Stimulated activated CD4-positive, alpha-beta T cell treated with anti-CD3 and anti-CD28 coated beads, Interleukin-1b, Interleukin-23, amount 100 ng/mL, for 1 hour (primary cell): ENCODE measurements around the gene APBB2.
"Not testable (repeated sequence)": the region's sequence is repeated elsewhere in the genome, so short reads cannot be mapped to it uniquely, and the experiment has no call there.

Source experiments
- DNase-seq, 2 donors: peaks; one replicate each; pipeline ENCODE4 v3.0.0-alpha.2; 2020; ENCODE audit warnings: low read depth in 2 of 2

APBB2 gene

DNA sequence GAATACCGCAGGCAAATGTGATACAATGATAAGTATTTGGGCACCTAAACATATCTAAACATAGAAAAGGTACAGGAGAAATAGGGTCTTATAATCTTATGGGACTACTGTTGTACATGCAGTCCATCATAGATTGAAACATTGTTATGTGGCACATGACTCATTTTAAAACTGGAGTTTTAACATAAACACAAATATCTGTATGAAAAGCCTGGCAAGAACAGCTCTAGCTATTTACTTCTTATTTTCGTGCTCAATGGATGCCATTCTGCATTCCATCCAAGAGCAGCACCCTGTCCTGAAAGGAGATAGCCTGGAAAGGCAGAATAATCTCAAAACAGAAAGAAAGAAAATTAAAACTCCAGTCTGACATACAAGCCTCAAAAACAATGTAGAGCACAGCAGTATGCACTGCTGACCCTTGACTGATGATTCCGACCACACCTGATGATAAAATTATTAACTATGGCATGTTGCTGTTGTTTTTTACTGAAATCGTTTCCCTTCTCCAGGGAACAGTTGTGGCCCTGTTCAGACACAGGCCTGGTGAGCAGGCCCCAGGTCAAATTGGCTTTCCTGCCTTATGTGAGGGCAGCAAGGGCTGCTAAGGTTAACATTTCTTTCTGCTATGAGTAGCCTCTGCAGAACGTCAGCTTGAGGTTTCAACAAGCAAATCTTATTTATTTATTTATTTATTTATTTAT is 152.7 kb downstream of the APBB2 start:
- DNase-seq: no peak

DNA sequence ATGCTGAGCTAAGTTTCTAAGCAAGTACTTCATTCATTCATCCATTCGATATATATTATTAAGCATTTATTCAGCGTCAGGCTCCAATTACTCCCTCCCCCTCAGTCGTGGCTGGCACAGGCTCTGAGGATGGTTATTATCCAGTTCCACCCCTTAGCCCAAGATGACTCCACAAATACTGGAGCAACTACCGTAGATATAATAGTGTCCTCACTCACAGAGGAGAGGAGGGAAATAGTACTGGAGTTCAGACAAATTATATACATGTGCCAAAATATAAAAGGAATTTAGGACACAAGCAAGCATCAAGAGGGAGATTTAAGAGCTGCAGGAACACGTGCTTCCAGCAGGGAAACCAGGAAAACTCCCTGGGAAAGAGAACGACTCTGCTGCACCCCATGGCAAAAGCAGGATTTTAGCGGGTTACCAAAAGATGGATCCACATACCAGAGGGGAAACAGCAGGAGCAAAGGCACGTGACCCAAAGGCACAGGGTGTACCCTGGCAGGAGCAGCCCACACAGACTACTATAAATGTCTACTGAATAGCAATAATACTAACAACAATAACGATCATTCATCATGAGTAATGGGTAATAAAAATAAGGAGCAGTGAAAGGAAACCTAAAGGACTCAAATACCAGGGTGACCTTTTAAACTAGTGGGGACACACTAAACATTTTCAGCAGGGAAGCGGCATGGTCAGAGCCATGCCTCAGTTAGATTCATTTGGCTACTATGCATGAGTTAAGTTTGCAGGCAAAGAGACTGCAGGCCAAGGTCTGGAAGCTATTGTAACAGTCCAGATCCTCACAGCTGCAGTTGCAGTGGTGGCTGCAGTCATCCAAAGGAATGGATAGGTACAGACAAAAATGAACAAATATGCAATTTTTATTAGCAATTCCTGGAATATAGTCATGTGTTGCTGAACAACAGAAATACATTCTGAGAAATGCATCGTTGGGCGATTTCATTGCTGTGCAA is 153.7 kb downstream of the APBB2 start:
- DNase-seq: no peak

- DNase-seq: not testable (repeated sequence)
These were observed 154.9 kb downstream of the APBB2 start for GRCh38 chr4:41059411-41059810.

GRCh38 chr4:41058426-41058825 is 155.9 kb downstream of the APBB2 start:
- DNase-seq: no peak

DNA sequence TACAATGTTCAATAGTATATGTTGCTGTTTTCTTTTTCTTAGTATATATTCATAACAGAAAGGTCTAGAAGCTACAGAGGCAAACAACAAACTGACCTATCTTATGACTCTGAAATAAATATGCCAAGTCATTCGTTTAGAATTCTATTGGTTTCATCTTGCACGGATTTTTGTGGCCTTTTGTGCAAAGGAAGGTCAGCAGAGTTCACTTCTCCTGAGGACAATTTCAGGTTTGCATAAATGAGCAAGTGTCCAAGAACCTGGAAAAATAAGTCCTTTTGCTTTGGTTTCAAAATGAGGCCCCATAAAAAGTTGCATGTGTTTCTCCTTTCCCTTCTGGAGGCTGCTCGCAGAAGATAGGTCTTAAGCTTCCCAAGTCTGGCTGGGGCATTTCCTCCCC is 156.9 kb downstream of the APBB2 start:
- no peak for DNase-seq

DNA sequence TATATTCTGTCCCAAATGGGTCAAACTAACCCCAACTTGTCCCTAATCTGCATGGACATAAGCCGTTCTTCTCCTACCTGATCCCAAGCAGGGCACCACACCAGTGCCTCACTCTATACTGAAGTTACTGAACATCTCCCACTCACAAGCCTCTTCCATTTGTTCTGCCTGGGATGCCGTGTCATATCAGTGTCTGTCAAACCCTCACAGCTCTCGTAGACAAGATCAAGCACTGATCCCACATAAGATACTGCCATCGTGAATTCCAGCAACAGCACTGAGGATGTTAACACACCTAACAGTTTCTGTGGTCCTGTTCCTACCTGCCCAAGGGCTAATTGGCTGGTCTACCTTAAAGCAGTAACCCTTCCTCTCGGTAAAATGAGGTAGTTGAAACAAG is 162.1 kb downstream of the APBB2 start:
- no peak for DNase-seq

DNA sequence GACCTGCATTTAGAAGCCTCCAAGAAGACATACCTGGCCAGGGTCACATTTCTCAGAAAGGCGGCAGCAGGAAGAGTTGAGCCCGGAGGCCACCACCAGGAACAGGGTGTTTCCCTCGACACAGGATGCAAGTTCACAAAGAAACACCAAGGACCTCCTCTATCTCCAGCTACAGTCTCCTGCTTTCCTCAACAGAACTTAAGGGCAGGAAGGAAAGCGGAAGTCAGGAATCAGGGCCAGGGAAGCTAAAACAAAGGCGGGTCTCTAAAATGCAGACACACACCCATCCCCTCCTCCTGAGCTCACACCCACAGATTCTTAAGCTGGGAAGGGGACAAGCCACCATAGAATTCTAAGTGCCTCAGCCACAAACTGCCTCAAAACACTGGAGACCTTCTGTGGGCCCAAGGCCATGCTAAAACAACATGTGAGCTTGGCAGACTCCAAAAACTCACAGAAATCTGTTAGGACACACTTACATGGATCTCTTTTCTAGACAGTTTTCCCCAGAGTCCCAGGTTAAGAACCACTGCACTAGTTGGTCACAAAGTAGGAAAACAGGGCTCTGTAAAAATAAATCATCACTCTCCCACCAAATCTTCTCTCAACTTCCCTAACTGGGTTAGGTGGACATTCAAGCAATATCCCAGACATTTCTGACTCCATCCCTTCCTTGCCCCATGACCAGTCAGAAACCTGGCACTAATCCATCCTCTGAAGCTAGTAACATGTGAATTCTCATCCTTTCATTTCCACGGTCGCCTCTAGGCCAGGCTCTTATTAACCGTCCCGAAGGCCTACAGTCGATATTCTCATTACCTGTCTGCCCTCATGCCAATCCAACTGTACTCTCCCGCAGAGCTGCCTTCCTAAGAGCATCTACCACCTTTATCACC is 163.2 kb downstream of the APBB2 start:
- DNase-seq: no peak

DNA sequence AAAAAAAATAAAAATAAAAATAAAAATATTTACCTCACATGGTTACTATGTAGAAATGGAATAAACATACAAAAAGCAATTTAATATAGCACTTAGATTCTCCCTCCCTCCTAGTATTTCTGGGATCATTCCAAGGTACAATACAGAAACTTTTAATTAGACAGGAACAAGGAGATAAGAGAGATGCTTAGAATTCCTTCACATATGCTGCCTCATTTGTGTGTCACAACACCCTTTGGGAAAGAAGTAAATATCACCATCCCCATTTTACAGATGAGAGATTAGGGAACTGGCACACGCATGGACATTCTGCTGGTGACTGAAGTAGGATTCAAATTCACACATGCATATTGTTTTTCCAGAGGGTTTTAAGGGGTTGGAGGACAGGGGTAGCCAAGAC is 164.2 kb downstream of the APBB2 start:
- no peak for DNase-seq

GRCh38 chr4:41049176-41049575 is 165.2 kb downstream of the APBB2 start:
- DNase-seq: not testable (repeated sequence)

GRCh38 chr4:41044791-41045190 is 169.6 kb downstream of the APBB2 start:
- no peak for DNase-seq

- no peak for DNase-seq
These were observed 170.2 kb downstream of the APBB2 start for GRCh38 chr4:41044165-41044564.

DNA sequence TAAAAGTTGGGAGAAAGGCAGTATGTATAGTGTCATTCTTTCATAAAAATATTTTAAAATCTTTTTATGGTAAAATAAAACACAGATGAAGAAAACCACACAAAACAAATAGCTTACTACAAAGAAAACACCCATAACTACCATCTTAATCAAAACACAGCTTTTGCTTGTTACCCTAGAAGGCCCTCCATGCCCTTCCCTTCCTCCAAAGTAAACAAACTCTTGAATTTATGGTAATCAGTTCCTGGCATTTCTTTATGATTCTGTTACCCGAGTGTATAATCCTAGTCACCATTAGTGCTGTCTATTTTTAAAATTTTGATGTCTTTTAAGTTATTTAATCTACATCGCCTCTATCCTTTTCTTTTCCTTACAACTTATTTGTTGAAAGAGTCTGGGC is 170.9 kb downstream of the APBB2 start:
- DNase-seq: no peak

DNA sequence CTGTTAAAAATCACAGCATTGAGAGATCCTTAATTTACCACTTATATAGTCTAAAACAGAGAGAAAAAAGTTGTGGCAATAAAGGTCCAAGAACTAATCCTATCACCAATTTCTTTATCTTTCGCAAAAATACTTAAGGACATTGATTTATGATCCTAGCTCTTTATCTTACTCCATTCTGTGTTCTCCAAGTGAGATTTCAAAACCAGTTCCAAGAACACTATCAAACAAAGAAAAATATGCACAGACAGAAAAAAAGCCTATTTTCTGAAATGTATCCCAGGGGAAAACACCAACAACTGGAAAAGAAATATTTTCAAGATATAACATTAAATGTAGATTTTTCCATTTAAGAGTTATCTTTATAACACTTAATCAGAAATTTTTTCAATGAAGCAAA is 172.8 kb downstream of the APBB2 start:
- no peak for DNase-seq

DNA sequence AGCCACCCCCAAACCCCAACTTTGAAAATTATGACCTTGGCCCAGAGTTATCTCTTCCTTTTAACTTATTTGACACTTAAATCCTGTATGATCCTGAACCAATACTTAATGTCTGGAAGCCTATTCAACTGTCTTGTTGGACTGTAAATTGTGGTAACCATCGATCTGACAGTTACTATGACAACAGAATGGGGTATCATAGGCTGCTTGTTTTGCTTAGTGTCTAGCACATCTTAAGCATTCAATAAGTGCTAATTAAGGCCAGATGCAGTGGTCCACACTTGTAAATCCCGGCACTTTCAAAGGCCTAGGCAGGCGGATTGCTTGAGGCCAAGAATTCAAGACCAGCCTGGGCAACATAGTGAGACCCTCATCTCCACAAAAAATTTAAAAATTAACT is 175.0 kb downstream of the APBB2 start:
- no peak for DNase-seq

GRCh38 chr4:41038304-41038703 is 176.0 kb downstream of the APBB2 start:
- no peak for DNase-seq

DNA sequence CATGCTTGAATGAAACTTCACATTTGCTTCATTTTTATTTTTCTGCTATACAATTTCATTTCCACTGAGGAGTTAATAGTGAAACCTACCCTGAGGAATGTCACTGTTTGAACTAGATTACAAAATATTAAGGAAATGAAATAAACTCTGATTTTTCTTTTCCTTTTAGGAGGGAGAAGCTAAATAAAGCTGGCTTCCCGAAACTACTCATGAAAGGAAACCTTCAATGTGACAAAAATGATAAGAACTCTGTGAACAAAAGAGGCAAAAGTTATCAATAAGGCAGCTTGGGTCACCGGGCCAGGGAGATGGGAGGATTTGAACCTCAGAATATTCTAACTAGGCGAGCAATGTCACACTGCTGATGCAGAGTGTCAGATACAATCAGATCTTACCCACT is 185.2 kb downstream of the APBB2 start:
- no peak for DNase-seq

- no peak for DNase-seq
These were observed 185.8 kb downstream of the APBB2 start for GRCh38 chr4:41028392-41029076.

- DNase-seq: no peak
These were observed 187.4 kb downstream of the APBB2 start for GRCh38 chr4:41026971-41027370.

DNA sequence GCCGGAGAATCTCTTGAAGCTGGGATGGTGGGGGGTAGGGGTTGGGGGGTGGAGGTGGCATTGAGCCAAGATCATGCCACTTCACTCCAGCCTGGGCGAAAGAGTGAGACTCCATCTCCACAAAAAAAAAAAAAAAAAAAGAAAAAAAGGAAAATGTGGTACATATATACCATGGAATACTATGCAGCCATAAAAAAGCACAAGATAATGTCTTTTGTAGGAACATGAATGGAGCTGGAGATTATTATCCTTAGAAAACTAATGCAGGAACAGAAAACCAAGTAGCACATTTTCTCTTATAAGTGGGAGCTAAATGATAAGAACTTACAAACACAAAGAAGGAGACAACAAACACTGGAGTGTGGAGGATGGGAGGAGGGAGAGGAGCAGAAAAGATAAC is 188.5 kb downstream of the APBB2 start:
- DNase-seq: no peak

GRCh38 chr4:41024556-41025491 is 189.5 kb downstream of the APBB2 start:
- DNase-seq: no peak
